22Rv1 (cell line): ENCODE results near the gene GABBR2.
"Not testable (repeated sequence)": the region's sequence is repeated elsewhere in the genome, so short reads cannot be mapped to it uniquely, and the experiment has no call there.

Experiments used
- H3K27ac ChIP-seq: fragments of 450-650 bp; 2 replicates; pipeline ENCODE4 v1.5.1; 2017
- ZFX ChIP-seq: fragments of 450-650 bp; IDR thresholded peaks from 2 replicates; pipeline ENCODE4 v1.6.1; 2017; ENCODE audit warnings: antibody characterized with exemption, borderline replicate concordance
- TF ChIP-seq, protein P1 (sequence below): fragments of 450-650 bp; IDR thresholded peaks from 2 replicates; pipeline ENCODE4 v1.5.1; 2017; ENCODE audit warnings: mild to moderate bottlenecking

Gene GABBR2

DNA sequence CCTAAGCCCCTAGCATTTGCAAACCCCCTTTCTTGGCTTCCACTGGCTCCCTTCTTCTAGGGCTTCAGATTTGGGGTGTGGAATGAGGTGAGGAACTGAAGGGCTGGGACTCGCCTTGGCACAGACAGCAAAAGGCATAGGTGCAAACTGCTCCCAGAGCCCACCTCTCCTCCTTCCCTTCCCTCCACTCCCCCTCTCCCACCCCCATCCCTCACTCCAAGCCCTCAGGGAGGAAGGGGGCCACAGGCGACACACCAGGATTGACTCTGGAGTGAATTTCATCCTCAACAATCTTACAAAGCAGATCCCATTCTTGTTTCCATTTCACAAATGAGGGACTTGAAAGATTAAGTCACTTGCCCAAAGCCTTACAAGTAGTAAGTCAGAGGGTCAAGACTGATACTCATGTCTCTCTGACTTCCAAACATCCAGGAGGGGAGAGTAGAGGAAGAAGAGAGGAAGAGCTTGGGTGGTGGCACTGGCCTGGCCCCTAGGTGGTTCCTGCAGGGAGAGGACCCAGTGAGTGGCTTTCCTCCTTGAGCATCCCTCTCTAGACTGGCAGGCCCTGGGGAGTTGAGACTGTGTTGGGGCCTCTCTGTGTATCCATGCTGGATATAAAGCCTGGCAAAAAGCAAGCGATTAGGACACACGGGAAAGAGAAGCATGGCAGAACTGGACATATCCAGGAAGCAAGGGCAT is 193.1 kb downstream of the GABBR2 start:
- H3K27ac ChIP-seq, result no peak overlapping the region
- TF ChIP-seq, protein P1, sequence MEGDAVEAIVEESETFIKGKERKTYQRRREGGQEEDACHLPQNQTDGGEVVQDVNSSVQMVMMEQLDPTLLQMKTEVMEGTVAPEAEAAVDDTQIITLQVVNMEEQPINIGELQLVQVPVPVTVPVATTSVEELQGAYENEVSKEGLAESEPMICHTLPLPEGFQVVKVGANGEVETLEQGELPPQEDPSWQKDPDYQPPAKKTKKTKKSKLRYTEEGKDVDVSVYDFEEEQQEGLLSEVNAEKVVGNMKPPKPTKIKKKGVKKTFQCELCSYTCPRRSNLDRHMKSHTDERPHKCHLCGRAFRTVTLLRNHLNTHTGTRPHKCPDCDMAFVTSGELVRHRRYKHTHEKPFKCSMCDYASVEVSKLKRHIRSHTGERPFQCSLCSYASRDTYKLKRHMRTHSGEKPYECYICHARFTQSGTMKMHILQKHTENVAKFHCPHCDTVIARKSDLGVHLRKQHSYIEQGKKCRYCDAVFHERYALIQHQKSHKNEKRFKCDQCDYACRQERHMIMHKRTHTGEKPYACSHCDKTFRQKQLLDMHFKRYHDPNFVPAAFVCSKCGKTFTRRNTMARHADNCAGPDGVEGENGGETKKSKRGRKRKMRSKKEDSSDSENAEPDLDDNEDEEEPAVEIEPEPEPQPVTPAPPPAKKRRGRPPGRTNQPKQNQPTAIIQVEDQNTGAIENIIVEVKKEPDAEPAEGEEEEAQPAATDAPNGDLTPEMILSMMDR, result no peak
- no peak for TF ChIP-seq ZFX

DNA sequence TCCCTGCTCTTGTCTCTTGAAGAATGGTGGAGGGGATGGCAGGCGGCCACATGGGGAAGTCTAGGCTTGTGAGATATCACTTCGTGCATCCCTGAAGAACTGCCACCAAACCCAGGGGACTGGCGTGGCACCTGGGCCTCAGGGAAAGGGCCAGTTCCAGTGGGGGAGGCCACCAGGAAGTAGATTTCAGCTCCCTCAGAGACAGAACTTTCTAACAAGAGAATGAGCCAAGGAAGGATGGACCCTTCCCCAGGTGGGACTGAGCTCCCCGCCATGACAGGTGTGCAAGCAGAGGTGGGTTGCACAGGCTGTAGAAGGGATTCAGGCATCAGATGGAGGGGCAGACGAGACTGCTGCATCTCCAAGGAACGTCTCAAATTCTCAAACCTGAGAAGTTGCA is 193.9 kb downstream of the GABBR2 start:
- H3K27ac ChIP-seq, result no peak overlapping the region
- TF ChIP-seq ZFX, result no peak
- TF ChIP-seq, protein P1, result no peak

DNA sequence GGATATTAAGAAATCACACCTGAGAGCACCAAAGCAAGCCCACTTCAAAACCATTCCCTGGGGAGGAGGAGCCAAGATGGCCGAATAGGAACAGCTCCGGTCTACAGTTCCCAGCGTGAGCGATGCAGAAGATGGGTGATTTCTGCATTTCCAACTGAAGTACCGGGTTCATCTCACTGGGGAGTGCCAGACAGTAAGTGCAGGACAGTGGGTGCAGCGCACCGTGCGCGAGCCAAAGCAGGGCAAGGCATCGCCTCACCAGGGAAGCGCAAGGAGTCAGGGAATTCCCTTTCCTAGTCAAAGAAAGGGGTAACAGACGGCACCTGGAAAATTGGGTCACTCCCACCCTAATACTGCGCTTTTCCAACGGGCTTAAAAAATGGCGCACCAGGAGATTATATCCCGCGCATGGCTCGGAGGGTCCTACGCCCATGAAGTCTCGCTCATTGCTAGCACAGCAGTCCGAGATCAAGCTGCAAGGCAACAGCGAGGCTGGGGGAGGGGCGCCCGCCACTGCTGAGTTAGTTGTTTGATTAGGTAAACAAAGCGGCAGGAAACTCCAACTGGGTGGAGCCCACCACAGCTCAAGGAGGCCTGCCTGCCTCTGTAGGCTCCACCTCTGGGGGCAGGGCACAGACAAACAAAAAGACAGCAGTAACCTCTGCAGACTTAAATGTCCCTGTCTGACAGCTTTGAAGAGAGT is 200.4 kb downstream of the GABBR2 start:
- H3K27ac ChIP-seq, result not testable (repeated sequence)

DNA sequence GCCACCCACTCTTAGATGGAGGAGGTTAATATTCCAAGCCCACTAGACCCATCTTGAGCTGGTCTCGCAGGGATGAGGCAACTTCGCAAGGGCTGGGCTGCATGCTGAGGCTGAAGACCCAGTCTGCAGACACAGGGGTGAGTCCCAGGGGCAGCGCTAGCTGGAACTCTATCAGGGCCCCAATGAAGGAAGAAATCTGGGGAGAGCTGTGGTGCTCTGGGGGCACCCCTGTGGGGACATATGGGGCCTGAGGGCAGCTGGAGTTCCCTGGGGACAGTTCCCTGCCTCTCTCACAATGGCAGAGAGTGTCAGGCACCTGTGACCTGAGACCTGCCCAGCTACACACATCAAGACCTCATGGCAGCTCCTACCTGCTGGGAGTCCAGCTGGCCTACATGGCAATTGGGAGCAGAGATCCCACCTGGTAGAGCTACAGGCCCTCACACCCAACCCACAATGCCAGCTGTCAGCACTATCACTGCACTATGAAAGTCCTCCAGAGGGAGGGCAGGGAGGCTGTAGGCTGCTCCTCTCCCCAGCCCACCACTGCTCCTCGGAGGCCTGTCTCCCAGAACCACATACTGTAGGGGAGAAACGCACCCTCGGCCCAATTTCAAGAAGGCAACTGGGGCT is 202.2 kb downstream of the GABBR2 start:
- H3K27ac ChIP-seq, result no peak overlapping the region
- TF ChIP-seq, protein P1, result no peak
- TF ChIP-seq ZFX, result no peak

DNA sequence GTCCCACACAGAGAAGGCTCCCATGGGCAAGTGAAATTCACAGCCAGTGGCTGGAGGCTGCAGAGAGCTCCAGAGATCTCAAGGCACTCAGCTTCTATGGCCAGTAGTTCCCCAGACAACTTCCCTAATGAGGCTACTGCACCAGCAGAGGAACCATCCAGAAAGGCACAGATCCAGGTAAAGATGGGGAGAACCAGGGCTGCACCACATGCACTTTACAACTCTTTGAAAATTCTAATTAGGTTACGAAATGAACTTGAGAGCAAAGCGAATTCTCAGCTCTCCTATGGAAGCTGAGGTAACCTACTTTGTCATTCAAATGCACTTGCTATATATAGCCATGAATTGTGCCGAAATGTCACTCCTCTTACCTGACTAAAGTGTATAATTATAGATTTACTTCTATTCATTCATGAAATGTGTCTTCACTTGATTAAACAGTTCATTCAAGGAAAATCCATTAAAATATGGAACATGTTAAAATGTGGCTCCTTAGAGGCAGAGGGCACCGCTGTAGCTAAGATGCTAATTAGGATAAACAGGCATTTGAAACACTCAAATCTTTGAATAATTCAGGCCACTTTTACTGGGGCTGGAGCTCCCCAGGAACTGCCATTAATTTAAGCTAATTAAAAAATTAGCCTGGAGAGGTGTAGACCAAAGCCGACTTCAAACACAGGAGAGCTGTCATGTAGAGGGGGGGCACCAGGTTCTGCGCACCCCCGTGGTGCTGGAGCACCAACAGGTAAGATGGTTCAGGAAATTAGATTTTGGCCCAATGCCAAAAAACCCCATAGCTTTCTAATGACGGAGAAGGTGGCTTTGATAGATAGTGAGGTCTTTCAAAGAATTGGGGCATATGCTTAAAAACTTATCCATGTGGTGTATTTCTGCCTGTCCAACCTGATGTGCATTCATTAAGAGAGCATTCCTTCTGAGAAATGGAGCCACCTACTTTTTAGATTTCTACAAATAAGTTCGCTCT is 204.1 kb downstream of the GABBR2 start:
- TF ChIP-seq, protein P1, result no peak
- no peak for TF ChIP-seq ZFX
- no peak overlapping the region for H3K27ac ChIP-seq

DNA sequence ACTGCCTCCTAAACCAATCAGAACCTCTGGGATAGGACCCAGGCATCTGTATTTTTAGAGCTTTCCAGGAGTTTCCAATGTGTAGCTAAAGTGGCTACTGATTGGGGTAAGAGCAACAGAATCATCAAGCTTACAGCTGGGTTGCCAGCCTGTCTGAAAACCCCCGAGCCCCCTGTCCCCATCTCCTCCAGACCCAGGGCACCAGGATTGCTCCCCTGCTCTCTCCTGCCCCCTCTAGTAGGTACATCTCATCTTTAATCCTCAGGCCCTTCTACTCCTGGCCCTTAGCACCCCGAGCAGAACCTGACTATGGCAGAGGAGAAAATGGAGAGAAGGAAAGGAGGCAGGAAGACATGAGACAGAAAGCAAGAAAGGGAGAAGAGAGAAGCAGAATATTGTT is 204.9 kb downstream of the GABBR2 start:
- TF ChIP-seq ZFX, result no peak
- TF ChIP-seq, protein P1, result no peak
- H3K27ac ChIP-seq, result no peak overlapping the region

DNA sequence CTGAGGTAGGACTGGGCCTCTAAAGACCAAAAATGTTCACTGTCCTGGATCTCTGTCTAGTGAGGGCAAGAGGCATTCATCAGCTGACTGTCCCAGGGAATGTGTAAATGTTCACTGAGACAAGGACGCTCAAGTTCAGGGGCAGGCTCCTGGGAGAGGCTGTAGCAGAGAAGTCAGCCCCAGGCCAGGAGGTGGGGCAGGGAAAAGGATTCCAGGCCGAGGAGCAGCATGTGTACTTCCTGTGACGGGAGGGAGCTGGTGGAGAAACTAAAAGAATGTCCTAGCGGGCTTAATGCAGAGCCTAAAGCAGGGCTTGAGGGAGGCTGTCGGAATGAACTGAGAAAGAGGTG is 205.8 kb downstream of the GABBR2 start:
- TF ChIP-seq, protein P1, result no peak
- TF ChIP-seq ZFX, result no peak
- no peak overlapping the region for H3K27ac ChIP-seq
